Right renal cortex interstitium (tissue), 3 donors: Measurements from ENCODE around the gene RBM19. TPM values are rescaled to one million over a fixed set of nuclear protein-coding genes. Genes with fewer than 3 reads are reported as not detected.
"Not testable (repeated sequence)": the region's sequence is repeated elsewhere in the genome, so short reads cannot be mapped to it uniquely, and the experiment has no call there.

ENCODE experiments used
- DNase-seq, 3 donors: peaks; one replicate each; pipeline ENCODE4 v3.0.0-alpha.2; 2013; ENCODE audit warnings: low read depth in 3 of 3, low spot score in 2 of 3
- polyA plus RNA-seq, 3 donors: library from polyadenylated mRNA; unstranded; fragments of 120-200 nt; gene quantifications; one replicate each; pipeline ENCODE4 v1.2.1, GENCODE V29; 2013; ENCODE audit not compliant: insufficient read length in 3 of 3

The RBM19 gene
- polyA plus RNA-seq, 3 donors: 24.5 to 26.9 (median 25.1) TPM

- DNase-seq: no peak
Measured at GRCh38 chr12:113816866-113817265, 149.3 kb downstream of the RBM19 start.

GRCh38 chr12:113815031-113815430 is 151.1 kb downstream of the RBM19 start:
- no peak for DNase-seq

DNA sequence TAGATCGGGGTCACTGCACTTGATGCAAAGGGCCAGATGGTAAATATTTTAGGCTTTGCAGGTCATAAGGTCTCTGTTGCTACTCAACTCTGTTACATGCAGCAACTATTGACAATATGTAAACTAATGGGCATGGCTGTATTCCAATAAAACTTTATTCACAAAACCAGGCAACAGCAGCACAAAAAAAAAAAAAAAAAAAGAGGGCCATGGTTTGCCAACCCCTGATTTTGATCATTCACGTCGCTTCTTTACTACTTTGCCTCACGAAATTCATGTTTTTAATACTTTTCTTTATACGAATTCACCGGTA is 152.9 kb downstream of the RBM19 start:
- DNase-seq: no peak

- no peak for DNase-seq
Measured at GRCh38 chr12:113812411-113813228, 153.5 kb downstream of the RBM19 start.

- not testable (repeated sequence) for DNase-seq
Measured at GRCh38 chr12:113809462-113810220, 156.5 kb downstream of the RBM19 start.

DNA sequence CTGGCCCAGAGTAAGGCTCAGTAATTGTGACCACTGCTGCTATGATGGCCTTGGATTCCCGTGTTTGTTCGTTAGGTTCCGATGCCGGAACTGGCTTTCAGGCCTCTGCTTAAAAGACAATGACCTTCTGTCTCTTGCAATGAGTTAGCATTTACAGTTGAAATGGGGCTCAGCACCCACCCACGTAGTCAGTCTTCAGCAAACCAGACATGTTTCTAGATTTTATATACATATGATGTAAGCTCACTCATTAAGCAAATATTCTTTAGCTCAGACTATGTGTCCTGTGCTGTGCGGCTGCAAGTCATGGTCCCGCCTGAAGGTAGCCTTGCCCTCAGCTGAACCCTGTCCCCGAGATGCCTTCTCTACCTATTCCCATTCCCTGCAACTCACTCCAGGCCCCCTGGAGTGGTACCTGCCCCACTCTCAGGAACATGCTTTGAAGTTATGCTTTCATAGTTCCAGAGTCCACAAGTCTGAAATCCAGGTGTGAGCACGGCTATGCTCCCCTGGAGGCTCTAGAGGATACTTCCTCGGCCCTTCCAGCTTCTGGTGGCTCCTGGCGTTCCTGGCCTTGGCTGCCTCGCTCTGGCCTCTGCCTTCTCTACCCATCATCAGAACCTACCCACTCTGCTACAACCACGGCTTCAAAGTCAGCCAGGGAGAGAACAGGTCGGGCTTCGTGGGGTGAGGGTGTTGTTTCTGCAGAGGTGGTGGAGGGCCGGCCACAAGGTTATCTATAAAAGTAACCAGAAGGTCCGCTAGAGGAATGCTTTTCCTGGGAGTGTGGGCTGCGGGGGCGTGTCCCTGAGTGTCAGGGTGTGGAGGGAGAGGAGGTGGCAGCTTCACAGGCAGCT is 157.8 kb downstream of the RBM19 start:
- no peak for DNase-seq

GRCh38 chr12:113805673-113806072 is 160.5 kb downstream of the RBM19 start:
- no peak for DNase-seq

DNA sequence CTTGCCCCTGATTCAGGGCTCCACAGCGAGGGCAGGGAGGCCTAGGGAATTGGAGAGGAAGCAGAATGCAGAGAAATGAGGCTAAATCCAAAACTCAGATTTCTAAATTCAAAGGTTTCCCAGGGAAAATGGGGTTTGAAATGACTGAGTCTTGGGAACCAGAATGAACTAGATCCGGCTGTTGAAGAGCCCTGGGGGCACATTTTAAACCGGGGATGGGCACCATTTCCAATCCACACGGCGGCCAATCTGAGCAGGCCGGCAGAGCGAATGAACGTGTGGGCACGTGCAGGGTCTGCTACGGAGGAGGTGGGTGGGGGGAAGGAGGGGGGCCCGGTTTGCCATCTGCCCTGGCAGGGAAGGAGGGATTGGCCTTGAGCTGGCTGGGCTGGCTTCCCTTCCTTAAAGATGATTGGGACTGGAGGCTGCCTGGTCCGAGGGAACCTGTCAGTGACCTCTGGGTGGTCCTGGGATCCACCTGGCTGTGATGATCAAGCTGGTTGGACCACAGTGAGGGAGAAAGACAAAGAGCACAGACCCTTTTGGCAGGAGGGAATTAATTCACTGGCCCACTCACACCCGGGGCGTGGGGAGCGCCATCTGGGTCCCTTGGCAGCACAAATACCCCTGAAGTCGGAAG is 161.0 kb downstream of the RBM19 start:
- DNase-seq: no peak

GRCh38 chr12:113803759-113804140 is 162.4 kb downstream of the RBM19 start:
- no peak for DNase-seq

DNA sequence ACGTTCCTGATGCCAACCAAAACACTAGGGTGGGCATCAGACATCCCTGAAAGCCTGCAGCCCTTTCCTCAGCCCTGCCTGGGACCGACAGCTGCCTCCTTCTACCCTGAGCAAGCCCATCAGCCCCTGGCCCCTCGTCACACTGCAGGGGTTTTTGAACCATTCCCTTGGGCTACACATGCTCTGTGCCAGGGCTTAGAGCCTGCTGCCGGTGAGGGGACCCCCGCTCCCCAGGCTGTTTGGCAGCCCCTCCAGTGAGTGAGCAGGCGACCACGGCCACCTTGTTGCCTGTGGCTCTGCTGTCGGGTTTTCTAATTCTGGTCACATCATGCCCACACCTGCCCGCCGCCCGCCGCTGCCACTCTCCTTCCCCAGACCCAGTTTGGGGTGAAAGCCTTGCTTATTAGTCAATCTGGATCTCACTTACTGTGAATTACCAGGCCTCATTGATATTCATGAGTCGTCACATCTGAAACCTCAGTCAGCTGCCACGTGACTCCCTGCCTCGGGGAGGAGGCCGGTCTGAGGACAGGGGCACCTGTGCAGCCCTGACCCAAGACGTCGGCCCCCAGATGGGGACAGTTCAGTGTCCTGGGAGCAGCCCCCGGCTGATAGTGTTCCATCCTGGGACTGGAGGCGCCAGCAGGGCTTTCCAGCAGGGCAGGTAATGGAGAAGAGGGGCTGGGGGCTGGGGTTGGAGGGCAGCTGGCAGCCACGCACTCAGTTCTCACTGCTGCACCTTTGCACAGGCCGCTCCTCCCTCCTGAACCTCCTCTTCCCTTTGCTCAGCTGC is 163.0 kb downstream of the RBM19 start:
- DNase-seq: no peak

- DNase-seq: no peak
Measured at GRCh38 chr12:113802000-113802749, 163.9 kb downstream of the RBM19 start.

GRCh38 chr12:113800201-113800600 is 165.9 kb downstream of the RBM19 start:
- DNase-seq: no peak

DNA sequence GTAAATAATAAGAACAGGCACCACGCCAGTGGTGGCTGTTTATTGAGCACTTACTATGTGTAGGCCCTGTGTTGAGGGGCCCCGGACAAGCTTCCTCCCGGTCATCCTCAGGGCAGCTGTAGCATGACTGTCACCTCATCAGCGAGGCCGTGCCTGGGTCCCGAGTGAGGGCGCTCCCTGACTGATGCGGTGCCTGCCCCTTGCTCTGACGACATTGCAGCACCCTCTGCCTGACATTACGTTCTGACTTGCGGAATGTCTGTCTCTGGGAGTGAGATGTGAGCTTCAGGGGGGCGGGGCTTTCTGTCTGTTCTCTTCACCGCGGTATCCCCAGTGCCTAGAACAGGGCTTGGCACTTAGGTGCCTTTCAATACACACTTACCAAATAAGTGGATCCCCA is 167.6 kb downstream of the RBM19 start:
- DNase-seq: no peak

DNA sequence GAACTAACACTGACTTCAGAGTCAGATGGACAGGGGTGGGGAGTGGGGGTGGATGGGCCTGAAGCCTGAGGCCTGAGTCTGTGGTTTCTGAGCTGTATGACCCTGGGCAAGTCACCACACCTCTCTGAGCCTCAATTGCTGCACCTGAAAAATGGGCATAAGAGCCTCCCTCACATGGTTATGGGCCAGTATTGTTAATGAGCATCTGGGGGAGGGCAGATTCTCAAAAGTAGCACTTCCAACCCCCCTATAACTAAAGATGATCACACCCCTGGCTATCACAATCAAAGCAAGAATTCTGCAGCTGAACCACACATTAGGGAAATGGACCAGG is 168.6 kb downstream of the RBM19 start:
- no peak for DNase-seq

DNA sequence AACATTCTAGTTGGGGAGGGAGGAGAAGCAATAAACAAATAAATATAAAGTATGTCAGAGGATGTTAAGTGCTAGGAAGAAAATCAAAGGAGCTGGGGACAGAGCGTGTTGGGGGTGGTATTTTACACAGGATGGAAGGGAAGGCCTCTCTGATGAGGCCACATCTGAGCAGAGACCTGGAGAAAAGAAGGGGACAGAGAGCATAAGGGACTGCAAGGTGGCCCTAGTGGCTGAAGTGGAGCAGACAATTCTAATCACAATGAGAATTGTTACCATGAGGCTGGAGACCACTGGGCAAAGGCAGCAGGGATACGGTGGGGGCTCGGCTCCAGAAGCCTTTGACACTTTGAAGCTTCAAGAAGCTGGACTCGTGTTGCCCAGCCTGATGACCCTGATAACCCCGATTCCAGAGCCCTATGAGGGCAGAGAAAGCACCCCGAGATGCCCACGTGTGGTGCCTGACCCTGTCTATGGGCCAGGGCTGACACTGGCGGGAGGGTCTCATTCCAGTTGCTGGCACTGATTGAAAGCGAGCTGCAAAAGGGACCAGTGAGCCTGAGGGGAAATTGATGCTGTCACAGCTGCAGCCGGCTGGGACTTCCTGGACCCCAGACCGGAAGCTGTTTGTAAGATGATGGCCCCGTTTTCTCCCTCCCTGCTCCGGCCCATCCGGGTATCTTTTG is 169.1 kb downstream of the RBM19 start:
- DNase-seq: no peak

GRCh38 chr12:113796066-113796827 is 169.9 kb downstream of the RBM19 start:
- DNase-seq: no peak

DNA sequence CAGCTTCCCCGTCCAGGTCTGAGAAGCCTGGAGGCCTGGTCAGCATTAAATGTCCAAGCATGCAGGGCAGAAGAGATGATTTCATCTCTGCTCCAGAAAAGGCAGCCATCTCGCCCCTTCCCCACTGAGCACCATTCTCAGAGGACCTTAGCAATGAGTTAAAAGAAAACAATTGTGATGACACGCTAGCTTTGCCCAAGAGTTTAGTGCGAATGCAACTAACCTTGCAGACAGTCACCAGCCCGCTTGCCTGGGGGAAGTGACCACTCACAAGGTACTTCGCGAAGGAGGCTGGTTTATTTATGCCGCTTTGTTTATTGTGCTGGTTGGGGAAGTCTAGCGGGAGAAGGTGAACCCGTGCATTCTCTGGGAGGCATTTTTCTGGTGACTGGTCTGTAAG is 170.7 kb downstream of the RBM19 start:
- DNase-seq: no peak

DNA sequence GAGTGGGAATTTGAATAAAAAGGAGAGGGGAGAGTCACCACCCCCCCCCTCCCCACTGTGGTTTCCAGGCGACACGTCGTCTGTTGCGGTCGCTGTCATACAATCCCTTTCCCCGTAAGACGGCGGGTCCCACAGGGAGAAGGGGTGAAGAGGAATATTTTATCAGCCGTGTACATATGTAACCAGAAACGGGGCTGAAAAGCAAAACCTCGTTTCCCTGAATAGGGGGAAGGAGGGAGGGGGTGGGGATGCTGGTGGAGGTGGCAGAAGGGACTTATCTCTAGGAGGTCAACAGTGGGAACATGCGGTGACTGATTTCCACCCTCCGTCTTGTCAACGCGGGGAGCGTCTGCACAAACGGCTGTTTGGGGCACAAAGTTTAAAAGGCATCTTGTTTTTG is 171.4 kb downstream of the RBM19 start:
- no peak for DNase-seq
